Body of pancreas (tissue), 4 donors: ENCODE results near the gene KIAA1217. TPM values are rescaled to one million over a fixed set of nuclear protein-coding genes. Genes with fewer than 3 reads are reported as not detected.
"Not testable (repeated sequence)": the region's sequence is repeated elsewhere in the genome, so short reads cannot be mapped to it uniquely, and the experiment has no call there.

Experiments used
- ATAC-seq: fragments of 150-250 bp; one replicate; pipeline ENCODE4 v1.9.1; 2016
- DNase-seq, 4 donors: peaks; one replicate each; pipeline ENCODE4 v3.0.0-alpha.2; 2019
- H3K27ac ChIP-seq, 4 donors: fragments of 200-600 bp; sonication (generic); 1 replicate in 3 of 4; 2 replicates in 1 of 4; pipeline versions ENCODE4 v1.5.1 to v1.6.1; 2016 to 2019; ENCODE audit warnings: mild to moderate bottlenecking in 1 of 4, mixed read lengths in 1 of 4, moderate library complexity in 1 of 4
- H3K27me3 ChIP-seq, 2 donors: fragments of 200-600 bp; sonication (generic); one replicate each; pipeline ENCODE4 v1.6.0; 2016; ENCODE audit warnings: mild to moderate bottlenecking in 1 of 2
- H3K36me3 ChIP-seq, 2 donors: fragments of 200-600 bp; sonication (generic); replicated peaks in 1 of 2; 2 replicates each; pipeline ENCODE4 v1.5.1; 2016; ENCODE audit warnings: low read depth in 2 of 2; ENCODE audit not compliant: insufficient read depth in 1 of 2
- H3K4me1 ChIP-seq: fragments of 200-600 bp; sonication (generic); one replicate; pipeline ENCODE4 v1.6.0; 2016
- H3K4me3 ChIP-seq, 2 donors: fragments of 200-600 bp; sonication (generic); 1 replicate in 1 of 2; 2 replicates in 1 of 2; pipeline ENCODE4 v1.5.1; 2016 to 2019
- H3K9me3 ChIP-seq, 3 donors: fragments of 200-600 bp; sonication (generic); 1 replicate in 2 of 3; 2 replicates in 1 of 3; pipeline ENCODE4 v1.5.1; 2016
- CTCF ChIP-seq, 7 experiments: fragments of 450-650 bp in 4 of 7; fragments of 200-600 bp in 3 of 7; sonication (generic) in 3 of 7; IDR thresholded peaks; one replicate each; pipeline ENCODE4 v1.5.1; 2016 to 2019; ENCODE audit warnings: antibody characterized with exemption in 7 of 7
- POLR2A ChIP-seq, 3 donors: fragments of 450-650 bp; IDR thresholded peaks; one replicate each; pipeline ENCODE4 v1.6.1; 2016; ENCODE audit warnings: antibody characterized with exemption in 3 of 3, mild to moderate bottlenecking in 2 of 3
- WGBS, 2 donors: methylation state at CpG; one replicate each; pipeline ENCODE4 v1.1.5; 2017; 5-methylcytosine and 5-hydroxymethylcytosine counted together
- intact Hi-C: fragments of 100-400 bp; cut with DNase I; formaldehyde crosslinking; loops from one replicate; pipeline ENCODE4 v1.15.1; 2023
- total RNA-seq, 2 donors: library from RNA; depleted of rRNA; stranded (reverse); fragments of >200 nt; gene quantifications; one replicate each; pipeline ENCODE4 v1.1.0, GENCODE V29; 2016

Gene KIAA1217
- total RNA-seq, 2 donors from 2014 or later, result 25.9 to 36.9 TPM

DNA sequence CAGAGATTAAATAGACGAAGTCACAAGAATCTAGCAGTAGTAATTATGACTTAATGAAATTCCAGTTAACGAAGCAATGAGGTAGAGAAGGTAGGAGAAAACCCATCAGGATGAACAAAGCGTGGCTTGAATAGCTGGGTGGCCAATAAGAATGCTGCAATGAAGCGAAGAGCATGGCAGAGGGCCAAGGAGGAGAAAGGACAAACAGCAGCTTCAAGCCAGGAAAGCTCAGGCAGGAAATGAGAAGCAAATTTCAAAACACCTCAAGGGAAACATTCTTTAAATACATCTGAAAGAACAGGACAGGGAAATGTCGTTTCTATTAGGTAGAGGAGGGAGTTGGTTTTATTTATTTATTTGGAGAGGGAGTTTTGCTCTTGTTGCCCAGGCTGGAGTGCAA, 122.5 kb downstream of the KIAA1217 start:
- ATAC-seq, result peak; percentile 74
- WGBS, 2 donors, result 23 to 24% methylated on average over 5 of the region's 5 CpGs
- Histone ChIP-seq H3K9me3 (no peaks in the 10 kb centered on the region), H3K27ac (peak overlapping the region; percentile 50 to 74 (median 63)), H3K36me3 (no peaks in the 10 kb centered on the region), H3K4me1 (peaks cover 18% of the 10 kb centered on the region), H3K27me3 (no peaks in the 10 kb centered on the region), H3K4me3 (no peak overlapping the region)
- intact Hi-C loops, result no loop called here
- no peak for TF ChIP-seq CTCF (IDR thresholded peaks at IDR 0.05)
- no peak for TF ChIP-seq POLR2A (IDR thresholded peaks at IDR 0.05)
- DNase-seq, result peak; percentile 57 to 75 (median 72)

GRCh38 chr10:24333736-24334135, 124.8 kb downstream of the KIAA1217 start:
- Histone ChIP-seq H3K27ac (no peak overlapping the region), H3K9me3 (no peaks in the 10 kb centered on the region), H3K4me1 (peaks cover 36% of the 10 kb centered on the region), H3K36me3 (no peaks in the 10 kb centered on the region), H3K27me3 (no peaks in the 10 kb centered on the region), H3K4me3 (no peak overlapping the region)
- no peak for TF ChIP-seq CTCF (IDR thresholded peaks at IDR 0.05)
- TF ChIP-seq POLR2A (IDR thresholded peaks at IDR 0.05), result no peak
- ATAC-seq (no peak), DNase-seq (no peak)
- intact Hi-C loops, result no loop called here

GRCh38 chr10:24334279-24334939, 125.5 kb downstream of the KIAA1217 start:
- DNase-seq (no peak), ATAC-seq (no peak)
- Histone ChIP-seq H3K36me3 (no peaks in the 10 kb centered on the region), H3K27ac (no peak overlapping the region), H3K4me3 (no peak overlapping the region), H3K9me3 (no peaks in the 10 kb centered on the region), H3K27me3 (no peaks in the 10 kb centered on the region), H3K4me1 (peaks cover 40% of the 10 kb centered on the region)
- no peak for TF ChIP-seq CTCF (IDR thresholded peaks at IDR 0.05)
- no peak for TF ChIP-seq POLR2A (IDR thresholded peaks at IDR 0.05)
- intact Hi-C loops, result no loop called here
- WGBS, 2 donors, result 79 to 92% methylated on average over 1 of the region's 1 CpG

DNA sequence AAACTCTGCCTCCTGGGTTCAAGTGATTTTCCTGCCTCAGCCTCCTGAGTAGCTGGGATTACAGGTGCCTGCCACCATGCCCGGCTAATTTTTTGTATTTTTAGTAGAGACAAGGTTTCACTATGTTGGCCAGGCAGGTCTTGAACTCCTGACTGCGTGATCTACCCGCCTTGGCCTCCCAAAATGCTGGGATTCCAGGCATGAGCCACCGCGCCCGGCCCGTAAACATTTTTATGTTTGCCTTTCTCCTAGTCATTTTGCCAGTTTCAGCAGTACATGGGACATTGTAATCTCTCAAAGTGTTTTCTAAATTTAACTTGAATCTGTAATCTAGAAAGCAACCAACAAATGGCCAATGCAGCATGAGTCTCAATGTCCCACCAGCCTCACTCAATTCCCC, 128.8 kb downstream of the KIAA1217 start:
- intact Hi-C loops, result not testable (repeated sequence)
- DNase-seq, result peak; percentile 24 to 50 (median 29)
- WGBS, 2 donors, result 50 to 54% methylated on average over 7 of the region's 7 CpGs

GRCh38 chr10:24339387-24339786, 130.4 kb downstream of the KIAA1217 start:
- Histone ChIP-seq H3K27me3 (no peaks in the 10 kb centered on the region), H3K4me1 (peaks cover 46% of the 10 kb centered on the region), H3K4me3 (no peak overlapping the region), H3K9me3 (no peaks in the 10 kb centered on the region), H3K27ac (peak overlapping the region in 3 of 4 donors; percentile 7 to 57 (median 30)), H3K36me3 (no peaks in the 10 kb centered on the region)
- ATAC-seq, result peak; percentile 65
- 26 to 32% methylated on average over 1 of the region's 1 CpG for WGBS, 2 donors
- intact Hi-C loops, result no loop called here
- TF ChIP-seq CTCF (IDR thresholded peaks at IDR 0.05) (no peak), POLR2A (IDR thresholded peaks at IDR 0.05) (no peak)
- DNase-seq, result peak in 2 of 4 donors; percentile 21 to 30

More for the DNA sequence above, 128.8 kb downstream of the KIAA1217 start:
- peak overlapping the region in 3 of 4 donors; percentile 30 to 57 (median 50) for H3K27ac ChIP-seq
- H3K4me1 ChIP-seq, result peaks cover 32% of the 10 kb centered on the region
- not testable (repeated sequence) for H3K36me3 ChIP-seq, H3K4me3 ChIP-seq, H3K27me3 ChIP-seq, H3K9me3 ChIP-seq
- peak; percentile 31 for ATAC-seq
